Measurements from ENCODE around the gene CHCHD6.

- TF ChIP-seq POLR2A (IDR thresholded peaks at IDR 0.05; ENCODE audit: low read length) (no peak), GATA1 (IDR thresholded peaks at IDR 0.05; ENCODE audit: low read depth, low read length) (no peak)
These were observed 283.6 kb downstream of the CHCHD6 start for GRCh38 chr3:126987596-126987995.

Measured in erythroblast (primary cell).